Urinary bladder (tissue), 4 donors: Measurements from ENCODE around the gene ETFRF1. TPM values are rescaled to one million over a fixed set of nuclear protein-coding genes. Genes with fewer than 3 reads are reported as not detected.

Experiments used
- DNase-seq: peaks from one replicate; pipeline ENCODE4 v3.0.0-alpha.2; 2015; ENCODE audit errors: extremely low spot score
- H3K27ac ChIP-seq: one replicate; pipeline ENCODE4 v1.5.1; 2013; ENCODE audit warnings: low read depth, mild to moderate bottlenecking, moderate library complexity
- H3K36me3 ChIP-seq: one replicate; pipeline ENCODE4 v1.6.1; 2013; ENCODE audit warnings: mild to moderate bottlenecking, moderate library complexity; ENCODE audit not compliant: insufficient read depth
- H3K4me1 ChIP-seq: one replicate; pipeline ENCODE4 v1.6.1; 2013; ENCODE audit warnings: mild to moderate bottlenecking, moderate library complexity; ENCODE audit not compliant: insufficient read depth
- H3K4me3 ChIP-seq: one replicate; pipeline ENCODE4 v1.5.1; 2013; ENCODE audit warnings: low read depth, low read length
- WGBS: extraction: QIAGEN DNeasy Blood & Tissue Kit; methylation state at CpG from one replicate; pipeline ENCODE4 v1.1.7; 2013; 5-methylcytosine and 5-hydroxymethylcytosine counted together
- polyA plus RNA-seq: library from polyadenylated mRNA; stranded (reverse); fragments of 200-250 nt; gene quantifications from one replicate; pipeline ENCODE4 v1.2.3, GENCODE V29; 2013
- total RNA-seq: library from RNA; depleted of rRNA; stranded (reverse); fragments of >200 nt; gene quantifications from one replicate; pipeline ENCODE4 v1.2.3, GENCODE V29; 2014
- donor health status: healthy with polysubstance abuse.
- donor health status: healthy.

The ETFRF1 gene
- total and polyA plus RNA-seq, 2 donors = 26.4 to 45.9 TPM

- Histone ChIP-seq H3K4me3 (no peak overlapping the region), H3K36me3 (no peaks in the 10 kb centered on the region), H3K27ac (no peak overlapping the region), H3K4me1 (no peaks in the 10 kb centered on the region)
- no peak for DNase-seq
Measured at GRCh38 chr12:25243680-25243990, 48.6 kb downstream of the ETFRF1 start.

GRCh38 chr12:25245491-25245890, 50.5 kb downstream of the ETFRF1 start:
- Histone ChIP-seq H3K4me3 (no peak overlapping the region), H3K4me1 (no peaks in the 10 kb centered on the region), H3K36me3 (no peaks in the 10 kb centered on the region), H3K27ac (no peak overlapping the region)
- no peak for DNase-seq
- 94% methylated on average over 6 of the region's 6 CpGs for WGBS

GRCh38 chr12:25248137-25248536, 53.1 kb downstream of the ETFRF1 start:
- Histone ChIP-seq H3K27ac (no peak overlapping the region), H3K36me3 (no peaks in the 10 kb centered on the region), H3K4me1 (no peaks in the 10 kb centered on the region), H3K4me3 (no peak overlapping the region)
- no peak for DNase-seq
- WGBS = 96% methylated on average over 20 of the region's 20 CpGs

- 96% methylated on average over 1 of the region's 1 CpG for WGBS
- Histone ChIP-seq H3K4me3 (no peak overlapping the region), H3K27ac (no peak overlapping the region), H3K4me1 (no peaks in the 10 kb centered on the region), H3K36me3 (no peaks in the 10 kb centered on the region)
- no peak for DNase-seq
Measured at GRCh38 chr12:25248732-25249131, 53.7 kb downstream of the ETFRF1 start.

GRCh38 chr12:25249931-25250738, 55.1 kb downstream of the ETFRF1 start:
- Histone ChIP-seq H3K4me1 (no peaks in the 10 kb centered on the region), H3K27ac (peak overlapping the region; percentile 84), H3K36me3 (no peaks in the 10 kb centered on the region), H3K4me3 (peak overlapping the region; percentile 99)
- under 1% methylated on average over 53 of the region's 56 CpGs for WGBS
- DNase-seq = no peak

- peak; percentile 88 for DNase-seq
- under 1% methylated on average over 105 of the region's 105 CpGs for WGBS
Measured at GRCh38 chr12:25250744-25251730, 56.0 kb downstream of the ETFRF1 start, which contains the start of gene KRAS. Gene KRAS, minus strand, starts transcription at chr12:25250929.

GRCh38 chr12:25251769-25252168, 56.7 kb downstream of the ETFRF1 start:
- DNase-seq = no peak
- 61% methylated on average over 6 of the region's 6 CpGs for WGBS
- Histone ChIP-seq H3K4me1 (no peaks in the 10 kb centered on the region), H3K27ac (no peak overlapping the region), H3K4me3 (peak overlapping the region; percentile 99), H3K36me3 (no peaks in the 10 kb centered on the region)

More at GRCh38 chr12:25250744-25251730, 56.0 kb downstream of the ETFRF1 start, which contains the start of gene KRAS:
- Histone ChIP-seq H3K36me3 (no peaks in the 10 kb centered on the region), H3K27ac (peak within 1 kb of the TSS; percentile 84), H3K4me3 (peak within 1 kb of the TSS; percentile 99), H3K4me1 (no peaks in the 10 kb centered on the region)

GRCh38 chr12:25252946-25253345, 57.9 kb downstream of the ETFRF1 start:
- no peak overlapping the region for H3K27ac ChIP-seq
- 84% methylated on average over 3 of the region's 3 CpGs for WGBS
- no peak overlapping the region for H3K4me3 ChIP-seq
- H3K4me1 ChIP-seq = no peaks in the 10 kb centered on the region
- DNase-seq = no peak
- H3K36me3 ChIP-seq = no peaks in the 10 kb centered on the region

- Histone ChIP-seq H3K27ac (no peak overlapping the region), H3K4me1 (no peaks in the 10 kb centered on the region)
Measured at GRCh38 chr12:25253371-25254068, 58.5 kb downstream of the ETFRF1 start.

GRCh38 chr12:25254271-25254880, 59.3 kb downstream of the ETFRF1 start:
- DNase-seq = no peak
- Histone ChIP-seq H3K27ac (no peak overlapping the region), H3K4me3 (no peak overlapping the region), H3K36me3 (no peaks in the 10 kb centered on the region), H3K4me1 (no peaks in the 10 kb centered on the region)
- 88% methylated on average over 4 of the region's 4 CpGs for WGBS

More at GRCh38 chr12:25253371-25254068, 58.5 kb downstream of the ETFRF1 start:
- H3K36me3 ChIP-seq = no peaks in the 10 kb centered on the region
- DNase-seq = no peak
- H3K4me3 ChIP-seq = no peak overlapping the region
- WGBS = 79% methylated on average over 5 of the region's 5 CpGs
